GM18861 (cell line): ENCODE measurements around the gene ARHGEF9.
"Not testable (repeated sequence)": the region's sequence is repeated elsewhere in the genome, so short reads cannot be mapped to it uniquely, and the experiment has no call there.

Source experiments
- ATAC-seq: cut with Tn5 transposase; IDR thresholded peaks from one replicate; pipeline ENCODE4 v1.9.1; 2021; ENCODE audit not compliant: unreplicated experiment

The ARHGEF9 gene

GRCh38 chrX:63664083-63664482, 120.9 kb downstream of the ARHGEF9 start:
- ATAC-seq, result no peak

- no peak for ATAC-seq
Measured at GRCh38 chrX:63661676-63662075, 123.3 kb downstream of the ARHGEF9 start.

- no peak for ATAC-seq
Measured at GRCh38 chrX:63658920-63659319, 126.1 kb downstream of the ARHGEF9 start.

- no peak for ATAC-seq
Measured at GRCh38 chrX:63657821-63658220, 127.2 kb downstream of the ARHGEF9 start.

- ATAC-seq, result no peak
Measured at GRCh38 chrX:63656871-63657580, 128.0 kb downstream of the ARHGEF9 start.

- ATAC-seq, result no peak
Measured at GRCh38 chrX:63652086-63652765, 132.8 kb downstream of the ARHGEF9 start.

- ATAC-seq, result not testable (repeated sequence)
Measured at GRCh38 chrX:63645748-63646147, 139.3 kb downstream of the ARHGEF9 start.

- ATAC-seq, result no peak
Measured at GRCh38 chrX:63635750-63636149, 149.3 kb downstream of the ARHGEF9 start.

GRCh38 chrX:63613531-63614028, 171.4 kb downstream of the ARHGEF9 start:
- no peak for ATAC-seq

- ATAC-seq, result no peak
Measured at GRCh38 chrX:63585936-63586335, 199.1 kb downstream of the ARHGEF9 start.
